ENCODE data around the gene BORA.
"Not testable (repeated sequence)": the region's sequence is repeated elsewhere in the genome, so short reads cannot be mapped to it uniquely, and the experiment has no call there.

Gene BORA

DNA sequence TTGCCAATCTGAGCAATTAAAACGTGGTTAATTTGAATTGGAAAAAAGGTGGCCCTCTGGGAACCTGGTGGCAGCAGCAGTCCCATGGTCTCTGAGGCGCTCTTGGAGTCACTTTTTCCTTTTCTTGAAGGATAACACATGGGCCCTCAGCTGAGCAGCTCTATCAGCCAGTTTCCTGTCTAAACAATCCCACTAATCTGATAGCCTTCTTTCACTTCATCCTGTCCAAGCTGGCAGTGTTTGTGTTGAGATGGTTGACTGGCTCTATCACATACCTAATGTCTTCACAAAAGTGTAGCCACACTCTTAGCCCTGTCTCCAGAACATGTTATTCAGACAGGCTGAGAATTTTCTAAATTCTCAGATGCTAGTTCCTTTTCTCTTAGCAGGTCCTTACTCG is 10.9 kb upstream of the BORA start:
- no peak overlapping the region for H4K5ac ChIP-seq (ENCODE audit: low read length)
- H3K18ac ChIP-seq (ENCODE audit: low read length): no peak overlapping the region
- H3K4ac ChIP-seq (ENCODE audit: low read depth, low read length): no peak overlapping the region
- H2BK5ac ChIP-seq (ENCODE audit: low read length): no peak overlapping the region
- no peak overlapping the region for H3K4me2 ChIP-seq (ENCODE audit: low read length)
- no peaks in the 10 kb centered on the region for H3K4me1 ChIP-seq (ENCODE audit: control insufficient read depth, low read depth, low read length)
- H3K79me1 ChIP-seq (ENCODE audit: low read length): peaks cover 8% of the 10 kb centered on the region
- H3K27me3 ChIP-seq (ENCODE audit: insufficient read depth, low read length, poor library complexity): no peaks in the 10 kb centered on the region
- H3K27ac ChIP-seq (ENCODE audit: low read depth, low read length): no peak overlapping the region
- no peak overlapping the region for H2AK5ac ChIP-seq (ENCODE audit: low read length)
- H3K36me3 ChIP-seq (ENCODE audit: control insufficient read depth, insufficient read depth, low read length): no peaks in the 10 kb centered on the region
- H3K23ac ChIP-seq (ENCODE audit: low read length): no peak overlapping the region
- H4K8ac ChIP-seq (ENCODE audit: low read depth, low read length): no peak overlapping the region
- no peak for DNase-seq
- peaks cover 10% of the 10 kb centered on the region for H3K79me2 ChIP-seq (ENCODE audit: control insufficient read depth, insufficient read depth, low read length)
- H2BK120ac ChIP-seq (ENCODE audit: low read depth, low read length): no peak overlapping the region
- H3K4me3 ChIP-seq (ENCODE audit: low read length): no peak overlapping the region
- WGBS (ENCODE audit: extremely low coverage, insufficient coverage, low lambda C conversion rate): no CpG with 5 or more reads among the region's 3 CpGs
- no peak overlapping the region for H3K9ac ChIP-seq (ENCODE audit: low read length)
- H3K56ac ChIP-seq (ENCODE audit: low read length): no peak overlapping the region
- no peak overlapping the region for H2BK15ac ChIP-seq (replicated peaks; ENCODE audit: low read depth)

DNA sequence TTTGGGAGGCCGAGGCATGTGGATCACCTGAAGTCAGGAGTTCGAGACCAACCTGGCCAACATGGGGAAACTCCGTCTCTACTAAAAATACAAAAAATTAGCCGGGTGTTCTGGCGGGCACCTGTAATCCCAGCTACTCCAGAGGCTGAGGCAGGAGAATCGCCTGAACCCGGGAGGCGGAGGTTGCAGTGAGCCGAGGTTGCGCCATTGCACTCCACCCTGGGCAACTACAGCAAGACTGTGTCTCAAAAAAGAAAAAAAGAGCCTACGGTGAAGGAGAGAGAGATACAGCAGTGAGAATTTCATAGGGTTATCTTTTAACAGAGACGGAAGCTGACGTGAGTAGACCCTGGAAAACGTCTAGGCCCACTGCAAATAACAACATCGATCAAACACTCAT is 1.5 kb upstream of the BORA start:
- H2BK5ac ChIP-seq (ENCODE audit: low read length); H4K5ac ChIP-seq (ENCODE audit: low read length); H3K4me3 ChIP-seq (ENCODE audit: low read length); H3K4me1 ChIP-seq (ENCODE audit: control insufficient read depth, low read depth, low read length); H3K18ac ChIP-seq (ENCODE audit: low read length); H2AK5ac ChIP-seq (ENCODE audit: low read length); H3K27ac ChIP-seq (ENCODE audit: low read depth, low read length); H2BK15ac ChIP-seq (replicated peaks; ENCODE audit: low read depth); H3K27me3 ChIP-seq (ENCODE audit: insufficient read depth, low read length, poor library complexity); H2BK120ac ChIP-seq (ENCODE audit: low read depth, low read length); H3K36me3 ChIP-seq (ENCODE audit: control insufficient read depth, insufficient read depth, low read length); DNase-seq; H3K23ac ChIP-seq (ENCODE audit: low read length); H4K8ac ChIP-seq (ENCODE audit: low read depth, low read length); H3K4ac ChIP-seq (ENCODE audit: low read depth, low read length): not testable (repeated sequence)
- H3K79me2 ChIP-seq (ENCODE audit: control insufficient read depth, insufficient read depth, low read length): peaks cover 44% of the 10 kb centered on the region
- H3K4me2 ChIP-seq (ENCODE audit: low read length): peak overlapping the region; percentile 48
- H3K9ac ChIP-seq (ENCODE audit: low read length): peak overlapping the region; percentile 56
- H3K56ac ChIP-seq (ENCODE audit: low read length): peak overlapping the region; percentile 17
- peaks cover 14% of the 10 kb centered on the region for H3K79me1 ChIP-seq (ENCODE audit: low read length)
- WGBS (ENCODE audit: extremely low coverage, insufficient coverage, low lambda C conversion rate): no CpG with 5 or more reads among the region's 15 CpGs

DNA sequence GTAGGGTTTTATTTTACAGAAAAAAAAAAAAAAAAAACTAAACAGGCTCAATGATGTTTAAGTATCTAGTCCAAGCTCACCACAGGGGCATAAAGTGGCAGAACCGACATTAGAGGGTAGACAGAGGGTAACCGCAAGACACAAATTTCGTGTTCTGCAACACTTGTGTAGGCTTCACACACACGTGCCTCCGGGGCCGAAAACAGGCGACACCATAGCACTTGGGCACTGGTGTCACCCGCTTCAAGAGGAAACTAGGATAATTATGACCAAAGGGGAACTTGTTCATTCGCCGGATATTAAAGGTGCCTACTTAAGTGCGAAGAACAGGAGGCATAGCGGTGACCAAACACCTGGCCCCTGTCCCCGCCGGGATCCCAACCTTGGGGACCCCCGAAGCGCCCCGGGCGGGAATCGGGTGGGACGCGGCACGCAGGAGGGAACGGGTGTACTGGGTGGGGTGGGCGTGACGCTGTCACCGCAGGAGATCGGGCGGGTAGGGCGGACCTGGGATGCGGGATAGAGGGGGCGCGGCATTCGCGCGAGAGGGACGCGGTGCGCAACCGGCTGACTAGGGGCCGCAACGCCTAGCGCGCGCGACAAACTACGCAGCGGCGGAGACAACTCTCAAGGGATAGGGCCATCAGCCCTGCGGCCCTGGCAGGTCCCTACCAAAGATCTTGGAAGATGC is 852 bp upstream of the BORA start:
- H3K27ac ChIP-seq (ENCODE audit: low read depth, low read length): peak overlapping the region; percentile 74
- H3K4me2 ChIP-seq (ENCODE audit: low read length): peak overlapping the region; percentile 82

DNA sequence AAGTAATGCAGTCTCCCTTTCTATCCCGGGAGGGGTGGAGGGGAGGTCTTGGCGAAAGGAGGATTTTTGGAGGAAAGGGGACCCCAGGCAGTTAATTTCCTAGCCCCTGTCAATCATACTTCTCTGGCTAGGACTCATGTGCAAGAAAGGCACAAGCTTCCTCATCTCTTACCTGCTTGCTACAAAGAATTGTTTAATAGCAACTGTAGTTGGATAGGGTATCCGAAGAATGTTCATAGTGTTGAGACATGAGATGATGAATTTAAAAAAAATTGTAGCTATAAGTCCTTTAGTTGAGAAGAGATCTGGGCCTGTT is 525 bp downstream of the BORA start:
- no peak overlapping the region for H2BK120ac ChIP-seq (ENCODE audit: low read depth, low read length)
- no peak overlapping the region for H2BK5ac ChIP-seq (ENCODE audit: low read length)
- H3K27me3 ChIP-seq (ENCODE audit: insufficient read depth, low read length, poor library complexity): no peaks in the 10 kb centered on the region
- peak overlapping the region; percentile 95 for H3K9ac ChIP-seq (ENCODE audit: low read length)
- no peak overlapping the region for H3K18ac ChIP-seq (ENCODE audit: low read length)
- peaks cover 31% of the 10 kb centered on the region for H3K79me2 ChIP-seq (ENCODE audit: control insufficient read depth, insufficient read depth, low read length)
- peak overlapping the region; percentile 78 for H3K4me3 ChIP-seq (ENCODE audit: low read length)
- peak overlapping the region; percentile 60 for H3K4ac ChIP-seq (ENCODE audit: low read depth, low read length)
- peak overlapping the region; percentile 92 for H3K56ac ChIP-seq (ENCODE audit: low read length)
- H2BK15ac ChIP-seq (replicated peaks; ENCODE audit: low read depth): no peak overlapping the region
- H3K27ac ChIP-seq (ENCODE audit: low read depth, low read length): no peak overlapping the region
- no CpG with 5 or more reads among the region's 3 CpGs for WGBS (ENCODE audit: extremely low coverage, insufficient coverage, low lambda C conversion rate)
- peaks cover 8% of the 10 kb centered on the region for H3K79me1 ChIP-seq (ENCODE audit: low read length)
- H2AK5ac ChIP-seq (ENCODE audit: low read length): no peak overlapping the region
- no peaks in the 10 kb centered on the region for H3K36me3 ChIP-seq (ENCODE audit: control insufficient read depth, insufficient read depth, low read length)
- peak overlapping the region; percentile 90 for H3K4me2 ChIP-seq (ENCODE audit: low read length)
- no peak for DNase-seq
- no peak overlapping the region for H4K8ac ChIP-seq (ENCODE audit: low read depth, low read length)
- H3K23ac ChIP-seq (ENCODE audit: low read length): no peak overlapping the region
- no peaks in the 10 kb centered on the region for H3K4me1 ChIP-seq (ENCODE audit: control insufficient read depth, low read depth, low read length)
- no peak overlapping the region for H4K5ac ChIP-seq (ENCODE audit: low read length)

More for the DNA sequence above, 852 bp upstream of the BORA start:
- Histone ChIP-seq H2AK5ac (ENCODE audit: low read length) (no peak overlapping the region), H4K8ac (ENCODE audit: low read depth, low read length) (no peak overlapping the region), H2BK15ac (replicated peaks; ENCODE audit: low read depth) (no peak overlapping the region), H3K9ac (ENCODE audit: low read length) (peak overlapping the region; percentile 95), H3K4me3 (ENCODE audit: low read length) (peak overlapping the region; percentile 91), H4K5ac (ENCODE audit: low read length) (no peak overlapping the region), H2BK5ac (ENCODE audit: low read length) (peak overlapping the region; percentile 46), H3K23ac (ENCODE audit: low read length) (peak overlapping the region; percentile 39), H3K56ac (ENCODE audit: low read length) (peak overlapping the region; percentile 99), H3K4me1 (ENCODE audit: control insufficient read depth, low read depth, low read length) (no peaks in the 10 kb centered on the region), H3K18ac (ENCODE audit: low read length) (peak overlapping the region; percentile 86), H3K79me1 (ENCODE audit: low read length) (peaks cover 10% of the 10 kb centered on the region), H3K79me2 (ENCODE audit: control insufficient read depth, insufficient read depth, low read length) (peaks cover 40% of the 10 kb centered on the region), H3K36me3 (ENCODE audit: control insufficient read depth, insufficient read depth, low read length) (no peaks in the 10 kb centered on the region), H2BK120ac (ENCODE audit: low read depth, low read length) (no peak overlapping the region), H3K27me3 (ENCODE audit: insufficient read depth, low read length, poor library complexity) (no peaks in the 10 kb centered on the region), H3K4ac (ENCODE audit: low read depth, low read length) (peak overlapping the region; percentile 22)
- DNase-seq: peak; percentile 21
- no CpG with 5 or more reads among the region's 49 CpGs for WGBS (ENCODE audit: extremely low coverage, insufficient coverage, low lambda C conversion rate)

DNA sequence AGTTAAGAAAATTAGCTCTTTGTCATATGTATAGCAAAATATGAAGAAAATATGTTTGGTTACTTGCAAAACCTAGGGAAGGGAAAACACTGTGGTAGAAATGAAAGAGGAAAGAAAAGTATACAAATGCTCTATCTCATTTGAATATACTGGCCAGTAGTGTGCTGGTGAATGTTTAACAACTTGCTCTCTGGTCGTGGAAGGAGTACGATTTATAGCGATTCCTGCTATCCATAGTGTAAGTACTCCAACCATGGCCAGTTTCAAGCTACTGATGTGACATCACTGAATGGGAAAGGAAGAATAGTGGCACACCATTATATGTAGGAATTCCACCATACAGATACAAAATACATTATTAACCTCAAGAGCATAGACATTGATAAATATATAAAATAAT is 9.3 kb downstream of the BORA start:
- no peak overlapping the region for H3K4ac ChIP-seq (ENCODE audit: low read depth, low read length)
- no peak overlapping the region for H2BK120ac ChIP-seq (ENCODE audit: low read depth, low read length)
- no peaks in the 10 kb centered on the region for H3K27me3 ChIP-seq (ENCODE audit: insufficient read depth, low read length, poor library complexity)
- no peak overlapping the region for H3K9ac ChIP-seq (ENCODE audit: low read length)
- no peak for DNase-seq
- H2AK5ac ChIP-seq (ENCODE audit: low read length): no peak overlapping the region
- no peak overlapping the region for H3K27ac ChIP-seq (ENCODE audit: low read depth, low read length)
- H4K8ac ChIP-seq (ENCODE audit: low read depth, low read length): no peak overlapping the region
- H2BK15ac ChIP-seq (replicated peaks; ENCODE audit: low read depth): no peak overlapping the region
- H3K4me2 ChIP-seq (ENCODE audit: low read length): no peak overlapping the region
- no peak overlapping the region for H4K5ac ChIP-seq (ENCODE audit: low read length)
- no peaks in the 10 kb centered on the region for H3K4me1 ChIP-seq (ENCODE audit: control insufficient read depth, low read depth, low read length)
- no peaks in the 10 kb centered on the region for H3K79me2 ChIP-seq (ENCODE audit: control insufficient read depth, insufficient read depth, low read length)
- WGBS (ENCODE audit: extremely low coverage, insufficient coverage, low lambda C conversion rate): no CpG with 5 or more reads among the region's 3 CpGs
- H2BK5ac ChIP-seq (ENCODE audit: low read length): no peak overlapping the region
- no peak overlapping the region for H3K23ac ChIP-seq (ENCODE audit: low read length)
- H3K56ac ChIP-seq (ENCODE audit: low read length): no peak overlapping the region
- H3K18ac ChIP-seq (ENCODE audit: low read length): no peak overlapping the region
- H3K79me1 ChIP-seq (ENCODE audit: low read length): no peaks in the 10 kb centered on the region
- H3K4me3 ChIP-seq (ENCODE audit: low read length): no peak overlapping the region
- H3K36me3 ChIP-seq (ENCODE audit: control insufficient read depth, insufficient read depth, low read length): no peaks in the 10 kb centered on the region

DNA sequence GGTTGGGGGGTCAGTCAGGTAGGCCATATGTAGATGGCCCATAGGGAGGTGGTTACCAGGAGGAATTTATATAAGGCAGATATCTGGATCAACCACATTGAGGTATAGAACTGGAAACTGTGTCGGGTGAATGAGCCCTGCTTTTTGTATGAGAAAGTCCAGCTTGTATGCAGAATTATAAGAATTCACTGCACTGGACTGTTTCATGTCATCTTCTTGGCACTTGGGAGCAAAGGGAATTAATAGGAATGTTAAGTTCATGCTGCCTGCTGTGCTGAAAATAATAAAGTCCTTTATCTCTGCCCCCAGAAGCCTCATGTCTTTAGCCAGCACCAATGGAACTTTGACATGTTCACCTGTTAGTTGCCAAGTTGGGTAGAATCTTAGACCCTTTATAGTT is 12.3 kb downstream of the BORA start:
- H3K36me3 ChIP-seq (ENCODE audit: control insufficient read depth, insufficient read depth, low read length): no peaks in the 10 kb centered on the region
- no peaks in the 10 kb centered on the region for H3K79me1 ChIP-seq (ENCODE audit: low read length)
- no peaks in the 10 kb centered on the region for H3K27me3 ChIP-seq (ENCODE audit: insufficient read depth, low read length, poor library complexity)
- no peak overlapping the region for H3K56ac ChIP-seq (ENCODE audit: low read length)
- H2BK120ac ChIP-seq (ENCODE audit: low read depth, low read length): no peak overlapping the region
- no peak overlapping the region for H4K8ac ChIP-seq (ENCODE audit: low read depth, low read length)
- DNase-seq: no peak
- no peak overlapping the region for H3K27ac ChIP-seq (ENCODE audit: low read depth, low read length)
- no peak overlapping the region for H3K23ac ChIP-seq (ENCODE audit: low read length)
- H3K4me2 ChIP-seq (ENCODE audit: low read length): no peak overlapping the region
- WGBS (ENCODE audit: extremely low coverage, insufficient coverage, low lambda C conversion rate): no CpG with 5 or more reads among the region's 1 CpG
- H3K4me3 ChIP-seq (ENCODE audit: low read length): no peak overlapping the region
- no peaks in the 10 kb centered on the region for H3K79me2 ChIP-seq (ENCODE audit: control insufficient read depth, insufficient read depth, low read length)
- no peak overlapping the region for H4K5ac ChIP-seq (ENCODE audit: low read length)
- H2AK5ac ChIP-seq (ENCODE audit: low read length): no peak overlapping the region
- H3K4ac ChIP-seq (ENCODE audit: low read depth, low read length): no peak overlapping the region
- no peak overlapping the region for H2BK5ac ChIP-seq (ENCODE audit: low read length)
- H3K4me1 ChIP-seq (ENCODE audit: control insufficient read depth, low read depth, low read length): no peaks in the 10 kb centered on the region
- no peak overlapping the region for H3K9ac ChIP-seq (ENCODE audit: low read length)
- no peak overlapping the region for H3K18ac ChIP-seq (ENCODE audit: low read length)
- H2BK15ac ChIP-seq (replicated peaks; ENCODE audit: low read depth): no peak overlapping the region
